Raji (cell line): ENCODE measurements around the gene FOXN3.

Source experiments
- POLR2A ChIP-seq: IDR thresholded peaks from 2 replicates; pipeline ENCODE4 v1.6.1; 2011; ENCODE audit warnings: low read depth, low read length, control low read depth; ENCODE audit not compliant: insufficient read depth

The FOXN3 gene

GRCh38 chr14:89233184-89233583 is 183.8 kb downstream of the FOXN3 start:
- TF ChIP-seq POLR2A, result no peak

DNA sequence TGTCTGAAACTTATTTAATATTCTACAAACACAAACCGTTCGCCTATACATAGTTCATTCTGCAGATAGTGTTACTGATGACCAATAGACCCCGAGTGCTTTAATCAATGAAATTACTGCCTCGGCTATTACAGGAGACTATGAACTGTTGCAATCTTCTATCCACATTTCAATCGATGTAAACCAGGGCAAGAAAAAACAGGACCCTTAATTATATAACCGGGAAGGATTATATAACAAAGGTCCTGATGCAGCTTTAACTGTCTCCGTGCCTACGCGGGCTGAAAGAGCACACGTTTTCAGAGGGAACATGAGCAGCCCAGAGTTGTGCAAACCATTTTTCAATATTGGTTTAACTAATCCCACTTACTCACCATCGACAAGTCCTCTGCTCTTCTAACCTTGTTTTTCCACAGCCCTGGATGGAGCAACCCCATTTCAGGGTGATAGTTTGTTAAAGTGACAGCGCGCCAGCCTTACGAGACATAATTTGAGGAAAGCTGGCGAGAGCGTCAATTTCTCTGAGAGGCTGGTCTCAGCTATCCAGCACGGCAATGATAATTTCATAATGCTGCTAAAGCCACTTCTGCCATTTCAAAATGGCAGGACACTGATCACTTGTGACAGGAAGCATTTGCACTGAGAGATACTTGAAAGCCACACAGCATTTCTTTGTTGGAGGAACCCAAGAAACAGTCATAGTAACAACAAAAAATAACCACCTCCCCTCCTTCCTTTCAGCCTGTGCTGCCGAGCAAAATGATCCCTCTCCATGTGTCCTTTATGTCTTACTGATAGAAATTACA is 184.6 kb downstream of the FOXN3 start:
- TF ChIP-seq POLR2A, result no peak

- no peak for TF ChIP-seq POLR2A
Observed at GRCh38 chr14:89231426-89232113, 185.5 kb downstream of the FOXN3 start.

DNA sequence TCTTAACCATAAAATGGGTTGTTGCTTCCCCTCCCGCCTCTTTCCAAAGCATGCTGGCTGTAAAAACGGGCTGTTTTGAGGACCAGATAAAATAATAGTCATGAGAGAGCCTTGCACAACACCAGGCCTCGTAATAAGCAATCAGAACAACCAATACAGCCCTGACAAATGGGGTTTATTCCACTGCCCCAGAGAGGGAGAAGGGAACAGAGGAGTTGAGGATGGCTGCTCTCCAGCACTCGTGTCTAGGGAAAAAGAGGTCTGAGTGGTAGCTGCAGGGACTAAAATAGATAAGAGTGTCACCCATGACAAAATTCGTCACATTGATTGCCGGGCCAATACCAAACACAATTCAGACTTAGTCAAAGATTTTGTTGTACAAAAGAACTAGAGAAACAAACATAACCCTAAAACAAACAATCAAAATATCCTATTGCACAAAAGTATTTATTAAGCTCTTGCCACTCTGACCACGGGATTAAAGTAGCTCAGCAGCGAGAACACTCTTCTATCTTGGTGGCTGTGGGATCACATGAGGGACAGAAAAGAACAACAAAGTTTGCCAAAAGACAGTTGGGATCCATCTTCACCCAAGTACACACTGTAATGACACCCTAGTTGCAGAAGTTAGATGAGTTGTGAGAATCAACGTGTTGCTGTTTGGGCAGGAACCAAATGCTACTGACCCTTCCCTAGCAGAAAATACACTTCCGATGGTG is 188.0 kb downstream of the FOXN3 start:
- no peak for TF ChIP-seq POLR2A

DNA sequence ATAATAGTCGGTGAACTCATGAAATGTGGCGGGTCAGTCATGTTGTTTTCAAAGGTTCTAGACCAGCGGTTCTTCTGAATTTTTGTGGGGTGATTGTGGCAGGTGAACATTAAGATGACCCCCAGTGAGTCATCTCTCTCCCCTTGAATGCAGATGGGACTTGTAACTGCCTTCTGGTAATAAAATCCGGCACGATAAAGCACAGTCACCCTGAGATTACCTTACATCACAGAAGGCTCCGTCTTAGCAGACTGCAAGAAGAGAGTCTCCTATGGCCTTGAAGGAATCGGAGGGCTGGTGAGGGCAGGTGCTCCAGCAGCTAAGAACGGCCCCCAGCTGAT is 189.6 kb downstream of the FOXN3 start:
- no peak for TF ChIP-seq POLR2A

DNA sequence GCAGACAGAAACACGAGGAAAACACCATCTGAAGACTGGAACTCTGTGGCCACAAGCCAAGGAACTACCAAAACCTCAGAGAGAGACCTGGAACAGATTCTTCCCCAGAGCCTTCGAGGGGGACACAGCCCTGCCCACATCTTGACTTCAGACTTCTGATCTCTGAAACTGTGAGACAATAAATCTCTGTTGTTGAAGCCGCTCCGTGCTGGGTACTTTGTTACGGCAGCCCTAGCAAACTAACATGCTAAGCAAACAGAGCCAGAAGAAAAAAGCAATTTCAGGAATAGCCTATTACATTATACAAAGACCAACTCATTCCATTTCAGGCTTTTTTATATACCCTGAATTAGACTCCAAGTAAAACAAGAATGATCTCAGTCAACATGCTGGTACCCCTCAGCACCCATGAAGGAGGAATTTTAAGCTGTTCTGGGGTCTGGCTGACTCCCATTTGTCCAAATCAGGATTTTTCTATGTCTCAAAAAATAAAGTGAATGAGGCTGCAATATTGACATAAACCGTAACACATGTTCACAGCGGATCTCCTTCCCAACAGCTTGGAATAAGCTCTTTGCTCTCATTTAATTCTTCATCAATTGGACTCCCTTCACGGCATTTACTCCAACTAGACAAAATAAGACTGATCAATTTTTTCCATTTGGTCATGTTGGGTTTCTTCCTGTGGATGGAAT is 190.1 kb downstream of the FOXN3 start:
- TF ChIP-seq POLR2A, result no peak

GRCh38 chr14:89225607-89226006 is 191.4 kb downstream of the FOXN3 start:
- TF ChIP-seq POLR2A, result no peak

- no peak for TF ChIP-seq POLR2A
Observed at GRCh38 chr14:89221109-89221810, 195.8 kb downstream of the FOXN3 start.

DNA sequence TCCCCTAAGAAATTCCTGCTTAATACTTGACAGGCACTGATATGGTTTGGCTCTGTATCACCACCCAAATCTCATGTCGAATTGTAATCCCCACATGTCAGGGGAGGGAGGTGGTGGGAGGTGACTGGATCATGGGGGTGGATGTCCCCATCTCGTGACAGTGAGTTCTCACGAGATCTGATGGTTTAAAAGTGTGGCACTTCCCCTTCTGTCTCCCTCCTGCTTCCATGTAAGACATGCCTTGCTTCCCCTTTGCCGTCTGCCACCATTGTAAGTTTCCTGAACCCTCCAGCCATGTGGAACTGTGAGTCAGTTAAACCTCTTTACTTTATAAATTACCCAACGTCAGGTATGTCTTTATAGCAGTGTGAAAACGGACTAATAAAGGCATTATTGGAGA is 198.0 kb downstream of the FOXN3 start:
- TF ChIP-seq POLR2A, result no peak

DNA sequence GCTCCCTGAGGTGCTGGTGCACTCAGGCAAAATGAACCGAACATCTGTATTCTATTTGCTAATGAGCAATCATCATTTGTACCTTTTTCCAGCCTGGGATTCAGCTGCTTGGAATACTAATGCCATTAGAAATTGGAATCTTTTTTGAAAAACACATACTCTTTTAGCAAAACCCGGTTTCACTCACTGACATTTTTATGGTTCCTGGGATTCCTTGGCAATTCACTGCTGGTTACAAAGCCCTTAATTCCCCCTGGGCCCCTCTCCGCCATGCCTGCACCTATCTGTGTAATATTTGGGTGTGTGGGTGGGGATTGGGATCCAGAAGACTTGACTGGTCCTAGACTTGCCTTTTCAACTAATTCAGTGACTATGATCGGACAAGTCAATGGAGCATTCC is 199.1 kb downstream of the FOXN3 start:
- no peak for TF ChIP-seq POLR2A

- TF ChIP-seq POLR2A, result no peak
Observed at GRCh38 chr14:89215531-89215930, 201.5 kb downstream of the FOXN3 start.

DNA sequence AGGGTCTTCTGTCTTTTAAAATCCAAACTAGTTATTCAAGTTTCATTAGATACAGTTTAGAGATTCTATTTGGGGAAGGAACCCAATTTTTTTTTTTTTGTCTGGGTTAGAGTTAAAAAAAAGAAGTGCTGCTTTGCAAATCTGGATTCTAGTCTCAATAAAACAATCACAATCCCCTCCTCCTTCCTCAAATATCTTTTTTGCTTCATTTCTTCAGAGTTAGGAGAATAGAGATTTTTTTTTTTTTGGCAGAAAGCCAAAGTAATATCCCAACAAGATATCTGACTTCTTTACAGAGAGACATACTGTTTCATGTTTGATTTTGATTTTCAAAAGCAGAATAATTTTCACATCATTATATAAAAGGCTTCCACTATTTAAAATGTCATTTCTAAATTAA is 201.9 kb downstream of the FOXN3 start:
- no peak for TF ChIP-seq POLR2A

GRCh38 chr14:89214221-89214965 is 202.6 kb downstream of the FOXN3 start:
- no peak for TF ChIP-seq POLR2A

- TF ChIP-seq POLR2A, result no peak
Observed at GRCh38 chr14:89212386-89213235, 204.4 kb downstream of the FOXN3 start.

DNA sequence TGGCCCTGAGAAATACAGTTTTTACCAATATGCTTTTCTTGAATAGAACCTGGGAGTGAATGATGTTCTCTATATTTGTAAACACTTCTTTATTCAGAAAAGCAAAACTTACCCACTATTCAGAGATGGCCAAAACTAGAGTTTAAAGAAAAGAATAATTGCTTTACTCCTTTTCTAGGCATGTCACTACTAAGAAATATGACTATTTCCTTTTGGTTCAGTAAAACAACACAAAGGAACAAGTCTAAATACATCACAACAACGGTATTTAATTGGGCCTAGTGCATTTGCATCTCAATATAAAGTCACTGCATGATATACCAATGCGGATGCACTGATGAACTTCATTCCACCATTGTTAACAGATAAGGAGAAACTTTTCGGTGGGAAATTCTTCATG is 207.5 kb downstream of the FOXN3 start:
- no peak for TF ChIP-seq POLR2A
